GM19324 (cell line): ENCODE results near the gene MTF1.
"Not testable (repeated sequence)": the region's sequence is repeated elsewhere in the genome, so short reads cannot be mapped to it uniquely, and the experiment has no call there.

ENCODE experiments used
- ATAC-seq: cut with Tn5 transposase; IDR thresholded peaks from one replicate; pipeline ENCODE4 v1.9.1; 2021; ENCODE audit warnings: mild to moderate bottlenecking, moderate library complexity; ENCODE audit not compliant: unreplicated experiment, low FRiP score

Gene MTF1

DNA sequence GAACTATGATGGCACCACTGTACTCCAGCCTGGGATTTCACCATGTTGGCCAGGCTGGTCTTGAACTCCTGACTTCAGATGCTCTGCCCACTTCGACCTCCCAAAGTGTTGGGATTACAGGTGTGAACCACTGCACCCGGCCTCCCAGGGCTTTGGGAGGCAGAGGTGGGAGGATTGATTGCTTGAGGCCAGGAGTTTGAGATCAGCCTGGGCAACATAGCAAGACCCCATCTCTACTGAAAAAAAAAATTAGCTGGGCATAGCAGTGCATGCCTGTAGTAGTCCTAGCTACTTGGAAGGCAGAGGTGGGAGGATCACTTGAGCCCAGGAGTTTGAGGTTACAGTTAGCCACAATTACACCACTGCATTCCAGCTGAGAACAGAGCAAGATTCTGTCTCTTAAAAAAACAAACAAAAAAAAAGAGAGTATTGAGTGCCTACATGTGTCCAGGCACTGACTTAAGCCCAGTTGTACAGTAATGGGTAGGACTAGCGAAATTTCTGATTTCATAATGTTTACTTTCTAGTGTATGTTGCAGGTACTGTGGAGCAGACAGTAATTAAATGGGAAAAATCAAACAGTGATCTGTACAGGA lies 61.5 kb downstream of the MTF1 start:
- ATAC-seq: no peak

DNA sequence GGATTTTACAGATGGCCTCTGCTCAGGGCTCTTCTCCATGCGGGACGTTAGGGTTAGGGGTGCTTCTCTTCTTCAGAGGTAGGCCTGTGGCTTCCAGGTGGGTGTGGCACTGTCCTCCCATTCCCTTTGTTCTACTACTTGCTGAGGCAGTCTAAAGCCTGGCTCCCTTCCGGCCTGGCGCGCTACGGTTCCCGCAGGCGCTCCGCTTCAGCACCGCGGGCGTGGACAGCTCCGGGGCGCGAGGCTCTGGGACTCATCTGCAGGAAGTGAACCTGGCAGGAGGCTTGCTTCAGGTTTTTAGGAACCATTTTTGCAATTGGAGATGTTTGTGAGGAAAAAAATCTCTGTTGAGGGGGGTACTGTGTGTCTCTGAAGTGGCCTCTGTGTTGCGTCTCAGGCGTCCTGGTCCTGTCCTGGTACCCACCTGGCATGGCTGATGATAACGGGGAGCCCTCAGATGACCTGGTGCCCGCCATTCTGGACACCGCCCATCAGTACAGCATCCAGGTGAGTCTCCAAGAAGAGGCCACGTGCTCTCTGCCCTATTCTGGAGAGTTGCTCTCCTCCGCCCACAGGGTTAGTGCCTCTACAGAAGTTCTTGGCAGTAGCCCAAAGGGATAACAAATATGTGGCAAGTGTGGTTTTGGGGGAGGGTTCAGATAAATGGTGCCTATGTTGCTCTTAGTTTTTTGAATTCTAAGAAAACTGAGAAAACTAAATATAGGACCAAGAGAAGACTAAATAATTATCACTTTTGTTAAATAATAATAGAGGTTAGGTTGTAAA lies 63.9 kb downstream of the MTF1 start:
- ATAC-seq: no peak

DNA sequence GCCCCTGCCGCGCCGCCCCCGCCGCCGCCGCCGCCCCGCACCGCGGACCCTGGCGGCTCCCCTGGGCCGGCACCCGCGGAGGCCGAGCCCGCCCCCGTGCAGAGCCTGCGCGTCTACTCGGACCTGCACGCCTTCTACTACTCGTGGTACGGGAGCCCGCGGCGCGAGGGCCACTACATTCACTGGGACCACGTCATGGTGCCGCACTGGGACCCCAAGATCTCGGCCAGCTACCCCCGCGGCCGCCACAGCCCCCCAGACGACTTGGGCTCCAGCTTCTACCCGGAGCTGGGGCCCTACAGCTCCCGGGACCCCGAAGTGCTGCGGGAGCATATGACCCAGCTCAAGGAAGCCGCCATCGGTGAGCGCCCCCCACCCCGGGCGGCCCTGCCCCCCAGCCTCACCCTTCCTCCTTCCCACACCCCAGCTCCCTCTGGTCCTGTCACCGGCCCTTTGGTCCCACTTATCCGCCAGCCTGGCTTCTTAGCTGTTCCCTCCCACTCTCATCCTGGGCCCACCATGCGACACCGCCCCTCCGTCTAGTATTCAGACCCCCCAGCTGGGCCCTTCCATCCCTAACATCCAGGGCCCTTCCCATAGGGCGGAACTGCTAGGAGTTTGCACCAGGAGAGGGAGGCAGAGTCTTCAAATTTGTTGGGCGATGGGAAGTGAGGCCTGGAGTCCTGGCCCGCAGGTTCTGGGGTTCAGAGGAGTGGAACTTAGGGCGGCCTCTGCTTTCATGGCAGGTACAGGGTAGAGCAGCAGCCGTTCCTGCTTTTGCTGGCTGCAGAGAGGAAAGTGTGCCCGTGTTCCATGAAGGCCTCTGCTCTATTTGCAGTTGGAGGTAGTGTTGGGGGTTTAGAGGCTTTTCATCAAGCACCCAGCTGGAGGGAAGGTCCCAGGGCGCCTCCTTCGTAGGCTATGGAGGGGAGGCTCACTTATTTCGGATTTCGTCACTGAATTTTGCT lies 64.7 kb downstream of the MTF1 start:
- no peak for ATAC-seq

DNA sequence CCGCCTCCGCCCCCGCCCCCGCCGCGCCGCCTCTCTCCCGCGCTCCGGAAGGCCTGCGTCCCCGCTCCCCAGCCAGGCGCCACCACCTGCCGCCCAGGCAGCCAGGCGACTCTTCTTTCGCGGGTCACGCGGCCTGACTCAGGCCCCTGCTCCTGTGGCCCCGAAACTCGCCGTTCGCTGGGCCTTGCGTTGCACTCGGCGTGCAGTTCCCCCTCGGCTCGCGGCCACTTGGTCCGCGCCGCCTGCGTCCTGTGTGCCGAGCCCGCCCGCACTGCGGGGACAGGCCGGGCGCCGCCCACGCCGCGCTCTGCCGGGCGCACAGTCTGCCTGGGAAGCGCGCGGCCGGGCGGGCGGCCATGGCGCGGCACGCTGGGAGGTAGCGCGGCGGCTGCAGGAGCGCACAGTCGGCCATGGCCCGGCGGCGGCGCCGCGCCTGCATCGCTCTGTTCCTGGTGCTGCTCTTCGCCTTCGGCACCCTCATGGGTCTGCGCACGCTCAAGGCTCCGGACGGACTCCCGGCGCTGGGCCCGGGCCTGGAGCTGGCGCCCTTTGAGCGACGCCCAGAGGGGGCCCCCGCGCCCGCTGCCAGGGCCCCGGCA lies 65.5 kb downstream of the MTF1 start, which contains the start of gene MANEAL:
MANEAL (plus strand) TSS at position 75 of the 599 bp plus-strand sequence; CDS start at position 411, 336 bp downstream.
- ATAC-seq: peak; percentile 53

DNA sequence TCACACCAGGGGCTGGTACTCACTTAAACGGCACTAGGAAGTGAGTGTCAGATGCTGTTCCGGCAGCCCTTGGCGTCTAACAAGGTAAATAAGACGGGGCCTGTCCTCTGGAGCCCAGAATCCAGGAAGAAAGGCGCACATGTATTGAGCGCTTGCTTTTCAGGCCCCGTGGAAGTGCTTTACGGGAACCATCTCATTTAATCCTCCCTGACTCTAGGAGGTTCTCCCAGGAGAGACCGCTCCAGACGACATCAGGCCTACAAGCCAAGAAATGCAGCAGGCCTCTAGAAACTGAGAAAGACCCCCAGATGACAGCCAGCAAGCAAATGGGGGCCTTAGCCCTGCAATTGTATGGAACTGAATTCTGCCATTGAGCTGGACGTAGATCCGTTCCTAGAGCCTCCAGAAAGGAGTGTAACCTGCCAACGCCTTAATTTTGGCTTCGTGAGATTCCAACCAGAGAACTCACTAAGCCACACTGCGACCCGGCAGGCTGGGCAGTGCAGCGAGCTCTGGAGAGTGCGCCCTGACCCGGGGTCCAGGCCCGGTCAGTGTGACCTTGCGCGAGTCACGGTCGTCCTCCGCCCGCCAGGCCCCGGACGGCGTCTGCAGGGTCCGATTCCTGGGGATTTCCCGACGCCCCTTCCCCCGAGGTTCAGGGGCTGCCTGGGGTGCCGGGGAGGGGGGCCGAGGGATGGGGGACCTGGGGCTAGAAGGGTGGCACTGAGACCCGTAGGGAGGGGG lies 66.3 kb downstream of the MTF1 start:
- no peak for ATAC-seq

DNA sequence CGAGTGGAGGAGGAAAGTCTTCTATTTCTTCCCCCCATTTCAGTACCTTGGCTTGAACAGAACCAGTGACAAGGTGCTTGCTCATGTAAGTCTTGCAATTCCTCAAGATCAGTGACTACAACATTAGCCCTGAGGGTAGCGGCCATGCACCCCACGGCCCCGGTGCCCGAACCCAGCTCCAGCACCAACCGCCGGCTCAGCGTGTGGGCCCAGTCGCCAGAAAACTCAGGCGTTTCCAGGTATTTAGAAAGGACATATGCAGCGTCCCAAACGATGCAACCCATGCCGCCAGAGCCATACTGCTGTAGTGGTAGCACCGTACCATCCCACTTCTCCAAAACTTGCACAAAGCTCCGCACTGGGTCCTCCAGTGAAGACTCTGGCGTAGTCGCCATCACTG lies 76.9 kb downstream of the MTF1 start:
- ATAC-seq: no peak

DNA sequence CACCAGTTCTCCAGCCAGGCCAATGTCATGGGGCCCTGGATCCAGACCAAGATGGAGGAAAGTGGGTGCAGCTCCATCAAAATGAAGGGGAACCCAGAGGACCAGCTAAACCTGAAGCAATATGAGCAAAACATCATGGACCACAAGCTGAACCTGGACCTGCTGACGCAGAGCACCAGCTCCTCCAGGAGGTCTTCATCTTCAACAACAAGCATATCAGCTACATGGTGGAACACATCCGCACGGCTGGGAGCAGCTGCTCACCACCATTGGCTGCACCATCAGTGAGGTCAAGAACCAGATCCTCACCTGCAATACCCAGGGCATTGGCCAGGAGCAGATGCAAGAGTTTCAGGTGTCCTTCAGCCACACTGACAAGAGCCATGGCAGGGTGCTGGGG lies 80.7 kb downstream of the MTF1 start:
- no peak for ATAC-seq

DNA sequence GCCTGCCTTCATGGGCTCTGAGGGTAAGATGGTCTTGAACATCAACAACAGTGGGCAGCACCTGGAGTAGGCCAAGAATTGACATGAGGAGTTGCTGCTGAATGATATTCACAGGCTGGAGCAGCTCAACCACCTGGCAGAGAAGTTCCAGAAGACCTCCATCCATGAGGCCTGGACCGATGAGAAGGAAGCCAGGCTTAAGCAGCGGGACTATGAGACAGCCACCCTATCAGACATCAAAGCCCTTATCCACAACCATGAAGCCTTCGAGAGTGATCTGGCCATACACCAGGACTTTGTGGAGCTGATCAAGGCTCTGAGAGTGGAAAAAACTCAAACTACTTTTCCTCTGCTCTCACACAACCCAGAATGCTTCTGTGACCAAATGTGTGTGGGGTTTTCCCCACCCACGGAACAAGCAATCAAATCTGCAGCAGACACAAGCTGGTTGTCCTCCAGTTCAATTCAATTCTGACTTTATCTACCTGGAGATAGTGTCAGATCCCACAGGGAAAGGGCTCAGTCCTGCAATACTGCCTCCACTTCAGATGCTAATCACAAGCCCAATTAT lies 82.4 kb downstream of the MTF1 start:
- ATAC-seq: no peak

DNA sequence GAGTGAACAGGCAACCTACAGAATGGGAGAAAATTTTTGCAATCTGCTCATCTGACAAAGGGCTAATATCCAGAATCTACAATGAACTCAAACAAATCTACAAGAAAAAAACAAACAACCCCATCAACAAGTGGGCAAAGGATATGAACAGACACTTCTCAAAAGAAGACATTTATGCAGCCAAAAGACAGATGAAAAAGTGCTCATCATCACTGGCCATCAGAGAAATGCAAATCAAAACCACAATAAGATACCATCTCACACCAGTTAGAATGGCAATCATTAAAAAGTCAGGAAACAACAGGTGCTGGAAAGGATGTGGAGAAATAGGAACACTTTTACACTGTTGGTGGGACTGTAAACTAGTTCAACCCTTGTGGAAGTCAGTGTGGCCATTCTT lies 88.0 kb downstream of the MTF1 start:
- ATAC-seq: not testable (repeated sequence)

DNA sequence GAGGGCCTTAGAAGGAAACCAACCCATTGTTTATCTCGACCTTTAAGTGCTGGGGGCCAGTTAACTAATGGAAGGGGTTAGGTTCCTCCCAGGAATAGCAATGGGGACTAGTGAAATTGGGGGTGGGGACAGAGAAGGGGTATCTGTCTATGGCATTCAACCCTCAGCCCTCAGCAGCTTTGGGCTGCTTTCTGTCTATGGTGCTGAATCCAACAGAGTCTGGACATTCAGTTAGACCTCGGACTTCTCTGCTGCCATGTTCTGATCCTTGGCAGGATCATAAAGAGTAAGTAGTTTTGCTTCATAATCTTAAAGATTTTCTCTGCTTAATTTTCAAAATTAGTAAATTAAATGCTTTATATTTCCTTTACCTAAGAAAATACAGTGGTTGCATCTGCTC lies 91.9 kb downstream of the MTF1 start:
- ATAC-seq: no peak

DNA sequence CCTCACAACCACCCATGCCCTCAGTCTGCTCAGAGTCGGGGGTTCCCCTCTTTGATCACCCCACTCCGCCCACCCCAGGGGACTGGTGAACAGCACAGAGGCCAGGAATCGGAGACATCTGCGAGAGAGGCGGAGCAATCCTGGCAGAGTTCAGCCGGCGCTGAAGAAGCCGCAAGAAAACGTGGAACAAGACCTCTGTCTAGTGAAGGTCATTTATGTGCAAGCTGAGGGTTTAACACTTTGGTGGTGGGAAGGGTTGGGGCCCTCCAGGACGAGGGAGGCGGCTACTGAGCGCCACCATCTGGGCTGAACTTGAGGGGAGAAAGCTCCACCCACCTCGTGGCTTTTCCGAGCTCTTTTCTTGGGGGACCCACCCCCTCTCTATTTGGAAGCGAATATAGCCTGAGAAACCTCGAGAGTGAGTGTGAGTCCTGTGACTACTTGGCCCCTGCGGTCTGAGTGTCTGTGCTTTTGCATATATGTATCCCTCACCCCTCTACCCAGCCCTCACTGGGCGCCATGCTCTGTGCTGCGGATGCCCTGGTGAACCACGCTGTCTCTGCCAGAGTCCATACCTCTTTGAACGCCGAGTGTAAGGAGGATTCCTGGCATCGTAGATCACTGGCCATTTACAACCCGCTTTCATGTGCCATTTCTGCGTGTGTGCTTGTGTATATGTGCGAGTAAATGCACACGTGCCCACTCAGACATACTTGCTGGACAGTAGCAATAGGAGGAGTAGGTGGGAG lies 93.3 kb downstream of the MTF1 start:
- ATAC-seq: no peak

DNA sequence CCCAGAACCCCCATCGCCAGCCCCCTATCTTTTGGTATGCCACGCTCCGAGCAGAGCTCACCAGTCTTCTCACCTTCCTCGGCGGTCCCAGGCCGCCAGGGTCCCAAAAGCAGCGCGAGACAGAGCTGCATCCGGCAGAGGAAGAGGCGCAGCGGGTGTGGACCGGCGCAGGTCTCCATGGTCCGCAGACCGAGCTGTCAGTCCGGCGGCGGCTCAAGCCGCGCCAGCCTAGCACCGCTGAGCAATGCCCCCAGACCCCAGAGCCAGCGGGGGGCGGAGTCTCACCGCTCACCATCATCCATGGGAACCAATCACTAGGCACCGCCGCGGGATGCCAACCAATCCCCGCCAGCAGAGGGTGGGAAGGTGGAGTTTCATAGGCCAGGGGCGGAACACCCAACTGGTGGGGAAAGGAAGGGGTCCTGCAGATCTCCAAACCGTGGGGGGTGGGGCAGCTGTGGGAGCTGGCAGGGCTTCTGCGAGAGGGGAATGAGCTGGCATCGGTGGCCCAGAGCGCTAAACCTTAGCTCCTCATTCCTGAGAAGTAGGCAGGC lies 94.4 kb downstream of the MTF1 start, which contains the start of gene EPHA10:
EPHA10 (minus strand) TSS at position 233 of the 554 bp plus-strand sequence; CDS start at position 179, 54 bp downstream.
- no peak for ATAC-seq

DNA sequence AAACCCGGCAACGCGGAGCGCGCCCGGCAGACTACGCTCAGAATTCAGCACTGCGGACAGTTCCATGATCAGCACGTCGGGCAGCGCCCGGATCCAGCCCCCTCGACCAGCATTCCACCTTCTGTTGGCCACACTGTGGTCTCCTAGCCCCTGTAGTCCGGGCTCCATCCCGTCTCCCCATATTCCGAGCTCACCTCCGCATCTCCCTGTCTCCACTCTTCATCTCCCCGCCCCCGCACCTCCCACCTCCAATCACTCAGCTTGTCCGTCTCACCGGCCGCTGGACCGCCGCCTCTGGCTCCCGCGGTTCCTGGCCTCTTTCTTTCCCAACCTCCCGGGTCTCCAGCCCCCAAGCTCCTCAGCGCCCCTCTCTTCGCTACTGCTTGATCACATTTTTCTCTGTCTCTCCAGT lies 95.0 kb downstream of the MTF1 start:
- ATAC-seq: no peak

DNA sequence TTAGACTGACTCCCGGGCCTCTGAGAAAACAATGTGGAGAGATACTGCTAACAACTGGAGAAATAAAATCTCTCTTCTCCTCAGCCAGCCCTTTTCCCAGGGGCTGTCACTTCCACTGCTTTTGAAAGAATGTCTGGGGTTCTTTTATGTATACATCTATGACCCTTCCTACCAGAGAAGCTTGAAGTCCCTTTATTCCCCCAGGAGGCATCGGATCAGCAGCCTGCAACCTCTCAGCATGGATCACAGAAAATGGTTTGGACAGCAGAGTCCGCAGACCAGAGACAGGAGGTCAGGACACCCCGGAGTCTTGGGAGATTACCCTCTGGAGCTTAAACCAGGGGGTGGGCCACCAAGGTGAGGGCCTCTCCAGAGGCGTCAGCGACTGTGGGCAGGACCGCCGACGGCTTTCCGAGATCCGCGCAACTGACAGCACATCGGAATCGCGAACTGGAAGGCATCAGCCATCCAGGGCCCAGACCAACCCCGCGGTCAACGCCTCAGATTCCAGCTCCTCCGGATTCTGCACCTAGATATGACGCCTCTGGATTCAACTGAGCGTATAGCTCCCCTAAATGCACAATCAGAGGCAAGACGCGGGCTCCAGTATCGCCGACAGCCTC lies 95.5 kb downstream of the MTF1 start:
- ATAC-seq: no peak

DNA sequence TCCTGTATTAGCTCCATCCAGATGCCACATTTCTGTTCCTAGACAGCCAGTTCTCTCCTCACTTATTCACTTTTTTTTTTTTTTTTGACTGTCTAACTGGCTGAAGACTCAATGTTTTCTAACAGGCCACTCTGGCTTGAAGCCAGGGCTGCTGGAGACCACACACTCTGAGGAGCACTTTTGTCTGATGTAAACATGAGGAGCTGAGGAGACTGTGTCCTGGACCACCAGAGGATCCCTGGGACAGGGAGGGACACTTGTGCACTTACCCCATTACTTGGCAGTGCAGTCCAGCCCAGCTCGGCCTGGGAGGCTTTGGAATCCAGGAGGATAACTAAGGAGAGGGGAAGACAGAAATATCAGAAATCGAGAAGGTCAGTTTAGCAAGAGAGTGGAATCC lies 96.9 kb downstream of the MTF1 start:
- no peak for ATAC-seq

DNA sequence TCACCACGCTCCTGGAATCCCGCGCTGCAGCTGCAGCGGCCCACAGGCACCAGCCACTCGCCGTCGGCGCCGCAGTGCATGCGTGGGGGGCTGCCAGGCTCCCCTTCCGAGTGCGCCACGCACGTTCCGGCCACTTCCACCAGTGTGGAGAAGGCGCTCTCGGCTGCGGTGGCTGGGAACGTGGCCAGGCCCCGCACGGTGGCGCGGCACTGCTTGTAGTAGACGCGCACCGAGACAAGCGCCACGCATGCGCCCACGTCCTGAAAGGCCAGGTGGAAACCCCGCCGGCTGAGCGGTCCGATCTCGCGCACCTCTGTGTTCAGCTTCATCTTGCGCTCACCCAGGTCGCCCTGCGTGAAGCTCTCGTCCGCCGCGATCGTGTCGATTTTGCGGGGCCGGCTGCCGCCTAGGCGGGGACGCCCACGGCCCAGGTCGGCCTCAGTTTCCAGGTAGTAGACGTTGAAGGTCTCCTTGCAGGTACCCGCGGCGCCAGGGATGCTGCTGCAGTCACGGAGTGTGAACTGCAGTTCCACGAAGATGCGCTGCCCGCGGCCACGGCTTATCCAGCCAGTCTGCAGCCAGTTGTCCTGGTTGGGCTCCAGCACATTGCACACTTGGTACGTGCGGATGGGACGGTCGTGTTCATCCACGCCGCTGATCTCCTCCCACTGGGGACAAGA lies 97.8 kb downstream of the MTF1 start:
- ATAC-seq: no peak
